HG03139 (cell line): ENCODE data around the gene BICD1.
"Not testable (repeated sequence)": the region's sequence is repeated elsewhere in the genome, so short reads cannot be mapped to it uniquely, and the experiment has no call there.

Source experiments
- ATAC-seq: cut with Tn5 transposase; IDR thresholded peaks from one replicate; pipeline ENCODE4 v1.9.1; 2021; ENCODE audit not compliant: unreplicated experiment

Gene BICD1

GRCh38 chr12:32106517-32107358, at the start of gene BICD1:
Gene BICD1, plus strand, starts transcription at chr12:32106847. Its CDS starts 485 bp downstream, at chr12:32107332.
- peak; percentile 80 for ATAC-seq

GRCh38 chr12:32061033-32061432, 45.6 kb upstream of the BICD1 start:
- ATAC-seq = no peak

- no peak for ATAC-seq
Measured at GRCh38 chr12:32062881-32063280, 43.8 kb upstream of the BICD1 start.

- no peak for ATAC-seq
Measured at GRCh38 chr12:32063796-32064195, 42.9 kb upstream of the BICD1 start.

- ATAC-seq = no peak
Measured at GRCh38 chr12:32066206-32066605, 40.4 kb upstream of the BICD1 start.

GRCh38 chr12:32069071-32069470, 37.6 kb upstream of the BICD1 start:
- ATAC-seq = no peak

GRCh38 chr12:32069731-32070130, 36.9 kb upstream of the BICD1 start:
- no peak for ATAC-seq

- no peak for ATAC-seq
Measured at GRCh38 chr12:32070370-32070769, 36.3 kb upstream of the BICD1 start.

- no peak for ATAC-seq
Measured at GRCh38 chr12:32072102-32072501, 34.5 kb upstream of the BICD1 start.

- no peak for ATAC-seq
Measured at GRCh38 chr12:32074432-32074831, 32.2 kb upstream of the BICD1 start.

GRCh38 chr12:32076941-32077340, 29.7 kb upstream of the BICD1 start:
- no peak for ATAC-seq

- ATAC-seq = no peak
Measured at GRCh38 chr12:32080435-32080834, 26.2 kb upstream of the BICD1 start.

- ATAC-seq = no peak
Measured at GRCh38 chr12:32083489-32083888, 23.2 kb upstream of the BICD1 start.

- no peak for ATAC-seq
Measured at GRCh38 chr12:32084017-32084688, 22.5 kb upstream of the BICD1 start.

GRCh38 chr12:32084753-32085152, 21.9 kb upstream of the BICD1 start:
- ATAC-seq = no peak

GRCh38 chr12:32087306-32087705, 19.3 kb upstream of the BICD1 start:
- no peak for ATAC-seq

- no peak for ATAC-seq
Measured at GRCh38 chr12:32089156-32089555, 17.5 kb upstream of the BICD1 start.

- no peak for ATAC-seq
Measured at GRCh38 chr12:32089586-32089985, 17.1 kb upstream of the BICD1 start.

GRCh38 chr12:32091696-32092095, 15.0 kb upstream of the BICD1 start:
- ATAC-seq = no peak

GRCh38 chr12:32098112-32098511, 8.5 kb upstream of the BICD1 start:
- ATAC-seq = no peak

GRCh38 chr12:32099275-32099674, 7.4 kb upstream of the BICD1 start:
- not testable (repeated sequence) for ATAC-seq

- no peak for ATAC-seq
Measured at GRCh38 chr12:32100361-32100760, 6.3 kb upstream of the BICD1 start.
